ENCODE data around the gene PARPBP.
"Not testable (repeated sequence)": the region's sequence is repeated elsewhere in the genome, so short reads cannot be mapped to it uniquely, and the experiment has no call there.

The PARPBP gene

GRCh38 chr12:102204025-102204424 is 84.0 kb downstream of the PARPBP start:
- TF ChIP-seq CTCF (IDR thresholded peaks at IDR 0.05; ENCODE audit: low read depth, low read length), result no peak
- H3K4me3 ChIP-seq (ENCODE audit: low read depth, low read length), result no peak overlapping the region

GRCh38 chr12:102215992-102216691 is 96.2 kb downstream of the PARPBP start:
- H3K4me3 ChIP-seq (ENCODE audit: low read depth, low read length), result no peak overlapping the region
- no peak for TF ChIP-seq CTCF (IDR thresholded peaks at IDR 0.05; ENCODE audit: low read depth, low read length)

GRCh38 chr12:102220736-102221135 is 100.8 kb downstream of the PARPBP start:
- no peak for TF ChIP-seq CTCF (IDR thresholded peaks at IDR 0.05; ENCODE audit: low read depth, low read length)
- no peak overlapping the region for H3K4me3 ChIP-seq (ENCODE audit: low read depth, low read length)

GRCh38 chr12:102227954-102228353 is 108.0 kb downstream of the PARPBP start:
- TF ChIP-seq CTCF (IDR thresholded peaks at IDR 0.05; ENCODE audit: low read depth, low read length), result no peak
- H3K4me3 ChIP-seq (ENCODE audit: low read depth, low read length), result no peak overlapping the region

- H3K4me3 ChIP-seq (ENCODE audit: low read depth, low read length), result no peak overlapping the region
- no peak for TF ChIP-seq CTCF (IDR thresholded peaks at IDR 0.05; ENCODE audit: low read depth, low read length)
These were observed 112.1 kb downstream of the PARPBP start for GRCh38 chr12:102232036-102232435.

GRCh38 chr12:102232446-102232845 is 112.5 kb downstream of the PARPBP start:
- no peak overlapping the region for H3K4me3 ChIP-seq (ENCODE audit: low read depth, low read length)
- no peak for TF ChIP-seq CTCF (IDR thresholded peaks at IDR 0.05; ENCODE audit: low read depth, low read length)

- no peak overlapping the region for H3K4me3 ChIP-seq (ENCODE audit: low read depth, low read length)
- TF ChIP-seq CTCF (IDR thresholded peaks at IDR 0.05; ENCODE audit: low read depth, low read length), result no peak
These were observed 114.6 kb downstream of the PARPBP start for GRCh38 chr12:102234599-102234998.

GRCh38 chr12:102240859-102241258 is 120.9 kb downstream of the PARPBP start:
- not testable (repeated sequence) for H3K4me3 ChIP-seq (ENCODE audit: low read depth, low read length)
